Stimulated activated CD4-positive, alpha-beta T cell treated with anti-CD3 and anti-CD28 coated beads, TNF-alpha, amount 100 ng/mL, for 4 hours (primary cell): ENCODE data around the gene FREM2.

Source experiments
- DNase-seq, 3 experiments: peaks; one replicate each; pipeline ENCODE4 v3.0.0-alpha.2; 2020; ENCODE audit warnings: low read depth in 3 of 3

Gene FREM2

GRCh38 chr13:38758277-38758676 lies 71.4 kb downstream of the FREM2 start:
- DNase-seq, result no peak

DNA sequence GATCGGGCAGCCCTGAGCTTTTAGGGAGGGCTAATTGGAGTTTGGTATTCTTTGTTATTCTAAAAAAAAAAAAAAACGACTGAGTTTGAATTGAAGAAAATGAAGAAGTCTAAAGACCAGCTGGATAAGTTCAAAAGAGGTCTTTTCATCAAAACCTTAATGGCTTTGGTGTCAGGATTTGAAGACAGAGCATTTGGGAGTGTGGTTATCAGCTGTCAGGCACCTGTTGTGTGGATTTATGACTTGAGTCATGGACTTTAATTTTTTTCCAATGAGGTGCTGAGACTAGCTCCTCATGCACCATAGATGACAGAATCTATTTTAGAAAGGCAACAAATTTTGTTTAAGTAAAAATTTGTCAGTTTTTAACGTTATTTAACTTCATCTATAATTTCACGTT lies 72.5 kb downstream of the FREM2 start:
- DNase-seq, result no peak

GRCh38 chr13:38763446-38764381 lies 76.8 kb downstream of the FREM2 start:
- no peak for DNase-seq

DNA sequence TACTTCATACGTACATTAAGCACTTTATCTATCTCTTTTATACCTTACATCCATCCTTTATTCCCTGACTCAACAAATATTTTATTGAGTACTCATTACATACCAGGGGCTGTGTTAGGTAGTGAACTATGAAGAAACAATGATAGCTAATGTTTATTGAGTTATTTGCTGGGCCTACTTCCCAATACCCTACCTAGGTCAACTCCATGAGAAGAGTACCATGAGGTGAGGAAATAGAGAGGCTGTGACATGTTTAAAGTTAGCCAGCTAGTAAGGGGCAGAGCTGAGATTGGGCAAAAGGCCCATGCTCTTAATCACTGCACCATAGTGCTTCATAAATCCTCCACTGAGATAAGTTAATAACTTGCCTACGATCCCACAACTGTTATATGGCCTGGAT lies 79.9 kb downstream of the FREM2 start:
- DNase-seq, result no peak

- DNase-seq, result no peak
These were observed 80.8 kb downstream of the FREM2 start for GRCh38 chr13:38767506-38768265.

- DNase-seq, result no peak
These were observed 82.6 kb downstream of the FREM2 start for GRCh38 chr13:38769526-38769925.

DNA sequence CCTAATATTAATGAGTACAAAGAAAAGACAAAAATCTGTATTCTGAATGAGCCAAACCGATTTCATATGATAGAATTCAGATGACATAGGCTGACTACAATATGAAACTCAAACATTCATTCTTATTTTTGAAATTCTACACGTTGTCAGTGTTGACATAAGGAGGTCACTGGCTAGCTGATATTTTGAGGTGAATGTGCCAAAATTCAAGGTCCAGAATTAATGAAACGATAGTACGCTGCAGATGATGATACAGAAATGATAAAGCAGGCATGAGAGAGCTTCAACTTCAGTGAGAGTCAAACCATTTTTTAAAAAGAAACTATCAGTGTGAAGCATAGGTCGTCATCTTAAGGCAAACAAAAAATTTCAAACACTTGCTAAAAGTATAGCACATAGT lies 88.2 kb downstream of the FREM2 start:
- no peak for DNase-seq

GRCh38 chr13:38777347-38778119 lies 90.7 kb downstream of the FREM2 start:
- no peak for DNase-seq

- DNase-seq, result no peak
These were observed 94.7 kb downstream of the FREM2 start for GRCh38 chr13:38781539-38781938.

GRCh38 chr13:38784036-38784880 lies 97.4 kb downstream of the FREM2 start:
- no peak for DNase-seq

- no peak for DNase-seq
These were observed 98.2 kb downstream of the FREM2 start for GRCh38 chr13:38785042-38785441.

GRCh38 chr13:38785490-38785889 lies 98.6 kb downstream of the FREM2 start:
- DNase-seq, result no peak

DNA sequence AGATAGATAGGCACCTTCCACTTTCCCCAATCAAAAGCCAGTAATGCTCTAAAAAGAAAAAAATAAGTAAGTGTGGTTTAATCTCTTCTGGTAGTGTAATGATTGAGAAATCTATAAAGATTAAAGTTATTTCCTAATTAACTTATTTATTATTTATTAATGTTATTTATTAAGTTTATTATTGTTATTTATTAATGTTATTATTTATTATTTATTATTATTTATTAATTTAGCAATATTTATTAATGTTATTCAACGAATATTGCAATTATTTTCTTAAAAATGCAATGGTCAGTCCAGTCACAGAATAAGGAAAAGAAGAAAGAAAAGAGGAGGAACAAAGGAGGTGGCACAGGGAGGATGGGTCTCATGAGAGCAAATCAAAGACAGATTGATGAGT lies 100.7 kb downstream of the FREM2 start:
- DNase-seq, result no peak

DNA sequence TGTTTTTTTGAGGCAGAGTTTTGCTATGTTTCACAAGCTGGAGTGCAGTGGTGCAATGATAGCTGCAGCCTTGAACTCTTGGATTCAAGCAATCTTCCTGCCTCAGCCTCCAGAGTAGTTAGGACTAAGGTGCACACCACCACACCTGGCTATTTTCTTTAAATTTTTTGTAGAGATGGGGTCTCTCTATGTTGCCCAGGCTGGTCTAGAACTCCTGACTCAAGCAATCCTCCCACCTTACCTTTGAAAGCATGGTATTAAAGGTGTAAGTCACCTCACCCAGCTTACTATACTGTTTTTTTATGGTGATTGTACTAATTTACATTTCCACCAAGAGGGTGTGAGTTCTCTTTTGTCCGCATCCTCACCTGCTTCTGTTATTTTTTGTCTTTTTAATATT lies 110.0 kb downstream of the FREM2 start:
- no peak for DNase-seq

GRCh38 chr13:38803531-38803930 lies 116.7 kb downstream of the FREM2 start:
- DNase-seq, result no peak

DNA sequence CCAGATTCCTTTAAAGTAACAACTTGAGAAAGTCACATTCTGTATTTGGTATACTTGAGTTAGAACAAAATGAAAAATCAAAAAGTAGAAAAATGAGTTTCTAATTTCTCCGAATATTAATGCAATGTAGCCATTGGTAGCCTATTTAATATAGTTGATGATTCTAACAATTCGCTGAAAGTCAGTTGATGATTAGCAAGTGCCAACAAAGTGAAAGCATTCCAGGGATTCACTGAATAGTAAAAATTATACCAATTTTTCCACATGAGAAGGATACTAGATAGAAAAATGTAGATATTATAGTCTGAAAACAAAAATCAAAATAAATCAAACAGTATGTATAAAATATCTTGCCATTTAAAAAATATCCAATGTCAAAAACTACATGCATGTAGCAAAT lies 117.2 kb downstream of the FREM2 start:
- no peak for DNase-seq

DNA sequence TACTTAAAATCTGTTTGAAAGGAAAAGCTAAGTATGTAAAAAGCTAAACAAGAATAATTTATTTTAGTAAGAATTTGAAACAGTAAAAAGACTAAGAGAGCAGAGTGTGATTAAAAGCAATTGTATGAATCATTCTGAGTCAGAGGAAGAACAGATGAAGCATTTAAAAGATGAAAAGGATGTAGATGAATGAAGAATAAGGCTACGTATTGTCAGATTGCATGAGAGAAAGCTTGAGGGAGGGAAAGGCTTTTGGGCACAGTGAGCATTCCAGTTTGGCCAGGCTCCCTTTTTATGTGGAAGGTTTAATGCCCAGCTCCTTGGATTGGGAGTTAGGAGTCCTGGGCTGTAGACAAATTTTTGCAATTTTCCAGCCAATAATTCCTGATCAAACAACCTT lies 117.7 kb downstream of the FREM2 start:
- DNase-seq, result no peak

DNA sequence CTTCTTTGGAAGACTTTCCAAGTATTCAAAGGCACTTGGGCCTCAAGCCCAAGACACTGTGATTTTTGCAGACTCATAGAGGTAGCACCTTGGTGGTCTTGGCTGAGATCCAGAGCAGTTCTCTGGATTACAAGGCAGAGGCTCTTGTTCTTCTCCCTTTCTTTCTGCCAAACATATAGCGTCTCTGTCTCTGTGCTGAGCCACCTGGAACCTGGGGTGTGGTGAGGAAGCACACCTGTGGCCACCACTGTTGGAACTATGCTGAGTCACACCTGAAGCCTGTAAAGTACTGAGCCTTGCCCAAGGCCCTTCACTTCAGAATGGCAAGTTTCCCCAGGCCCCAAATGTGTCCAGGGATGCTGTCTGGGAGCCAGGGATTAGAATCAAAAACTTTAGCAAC lies 127.5 kb downstream of the FREM2 start:
- no peak for DNase-seq

GRCh38 chr13:38819053-38819452 lies 132.2 kb downstream of the FREM2 start:
- no peak for DNase-seq

- DNase-seq, result no peak
These were observed 132.7 kb downstream of the FREM2 start for GRCh38 chr13:38819596-38819995.
